ENCODE data around the gene SYNPR. TPM values are rescaled to one million over a fixed set of nuclear protein-coding genes. Genes with fewer than 3 reads are reported as not detected.
A peak's percentile ranks its signal among the peaks of the same experiment; 100 is the strongest.

The SYNPR gene
- total RNA-seq, 1 experiment from 2014 or later: not detected

- no peak for DNase-seq (ENCODE audit: low spot score)
Measured at GRCh38 chr3:63613561-63613960, 335.5 kb downstream of the SYNPR start.

DNA sequence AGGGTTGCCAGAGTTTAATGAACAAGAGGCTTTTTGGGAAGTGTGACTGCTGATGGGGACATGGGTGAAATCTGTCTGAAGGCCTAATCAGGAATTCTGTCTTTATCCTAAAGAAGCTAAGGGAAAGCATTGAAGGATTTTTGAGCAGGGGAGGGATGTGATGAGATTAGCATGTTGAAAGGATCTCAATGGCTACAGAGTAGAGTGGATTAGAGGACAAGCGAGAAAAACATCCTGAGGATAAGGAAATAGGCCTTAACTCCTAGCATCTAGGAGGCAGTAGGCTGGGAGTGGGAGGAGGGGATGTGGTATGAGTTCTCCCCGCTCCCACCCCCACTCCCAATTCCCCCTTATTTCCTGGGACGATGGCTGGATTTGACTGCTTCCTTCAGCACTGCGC, 339.3 kb downstream of the SYNPR start:
- no peak for DNase-seq (ENCODE audit: low spot score)

GRCh38 chr3:63624941-63625560, 346.9 kb downstream of the SYNPR start:
- DNase-seq (ENCODE audit: low spot score): peak; percentile 2

DNA sequence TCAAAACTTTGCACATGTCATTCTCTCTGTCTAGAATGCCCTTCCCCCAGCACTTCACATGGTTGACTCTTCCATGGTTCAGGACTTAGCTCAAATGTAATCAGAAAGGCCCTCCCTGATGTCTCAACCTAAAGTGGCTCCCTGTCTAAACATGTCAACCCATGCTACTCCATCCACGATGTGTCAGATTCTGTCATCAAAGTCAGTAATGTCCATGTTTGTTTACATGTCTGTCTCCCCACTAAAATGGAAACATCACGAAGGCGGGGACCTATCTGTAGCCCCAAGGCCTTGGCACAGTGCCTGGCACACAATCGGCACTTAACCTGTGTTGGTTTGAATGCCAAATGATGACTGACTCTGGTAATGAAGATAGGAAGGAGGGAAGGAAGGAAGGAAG, 353.6 kb downstream of the SYNPR start:
- no peak for DNase-seq (ENCODE audit: low spot score)

DNA sequence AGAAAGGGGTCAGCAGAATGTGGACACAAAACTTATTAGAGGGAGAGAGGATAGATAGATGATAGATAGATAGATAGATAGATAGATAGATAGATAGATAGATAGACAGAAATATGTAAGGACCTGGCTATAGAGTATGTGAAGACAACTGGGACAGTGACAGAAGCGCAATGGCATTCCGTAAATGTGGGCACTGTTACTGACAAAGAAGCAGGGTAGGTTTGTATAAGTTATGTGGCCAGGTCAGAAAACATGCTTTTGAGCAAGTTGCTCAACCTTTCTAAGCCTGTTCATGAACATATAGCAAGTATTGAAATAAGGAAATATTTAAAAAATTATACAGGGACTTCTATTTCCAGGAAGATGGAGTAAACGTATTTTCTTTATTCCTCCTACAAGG, 357.1 kb downstream of the SYNPR start:
- DNase-seq (ENCODE audit: low spot score): no peak

GRCh38 chr3:63639806-63640205, 361.7 kb downstream of the SYNPR start:
- no peak for DNase-seq (ENCODE audit: low spot score)

DNA sequence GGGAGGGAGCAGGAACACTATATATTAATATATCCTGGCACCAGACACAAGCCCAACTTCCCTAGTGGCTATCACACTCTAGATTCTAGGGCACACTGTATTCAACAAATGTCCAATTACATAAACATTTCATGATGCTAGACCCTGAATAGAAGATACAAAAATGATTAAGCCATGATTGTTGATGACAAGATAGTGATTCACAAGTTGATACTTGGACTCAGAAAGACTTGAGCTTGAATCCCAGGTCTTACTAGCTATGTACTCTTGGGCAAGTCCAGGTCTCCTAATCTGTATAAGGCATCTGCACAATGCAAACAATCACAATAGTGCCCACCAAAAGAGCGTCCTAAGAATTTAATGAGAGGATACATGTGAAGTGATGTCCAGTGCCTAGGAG, 364.4 kb downstream of the SYNPR start:
- DNase-seq (ENCODE audit: low spot score): no peak

DNA sequence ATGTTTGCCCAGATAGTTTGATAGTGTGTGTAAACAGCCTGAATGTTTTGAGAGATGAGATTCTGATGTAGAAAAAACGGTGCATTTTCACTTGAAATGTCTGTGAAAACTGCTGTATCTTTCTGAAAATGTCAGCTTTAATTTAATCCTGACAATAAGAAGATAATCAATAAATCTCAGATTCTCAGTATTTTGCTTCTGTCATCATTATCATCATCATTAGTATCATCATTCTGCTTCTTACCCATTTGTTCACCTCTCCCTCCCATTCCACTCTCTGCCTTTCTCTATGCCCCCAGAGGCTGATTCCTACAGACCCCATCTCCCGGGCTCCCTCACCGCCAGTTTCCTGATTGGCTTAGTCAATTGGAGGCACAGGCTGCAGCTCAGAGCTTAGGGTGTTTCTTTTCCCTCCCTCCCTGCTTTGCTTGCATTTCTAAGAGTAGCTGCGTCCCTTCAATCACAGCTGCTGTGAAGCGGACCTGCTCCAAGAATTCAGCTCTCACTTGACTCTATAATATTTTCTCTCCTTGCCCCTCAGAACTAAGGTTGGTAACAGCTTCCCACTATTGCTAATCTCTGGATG, 366.2 kb downstream of the SYNPR start:
- no peak for DNase-seq (ENCODE audit: low spot score)

GRCh38 chr3:63644928-63645781, 367.0 kb downstream of the SYNPR start:
- DNase-seq (ENCODE audit: low spot score): peak; percentile 62

- DNase-seq (ENCODE audit: low spot score): no peak
Measured at GRCh38 chr3:63652066-63652725, 374.1 kb downstream of the SYNPR start, which contains the start of gene SNTN. Gene SNTN (plus strand): TSS chr3:63652675. CDS start chr3:63652688, 13 bp downstream.

GRCh38 chr3:63654211-63654610, 376.1 kb downstream of the SYNPR start:
- DNase-seq (ENCODE audit: low spot score): no peak

DNA sequence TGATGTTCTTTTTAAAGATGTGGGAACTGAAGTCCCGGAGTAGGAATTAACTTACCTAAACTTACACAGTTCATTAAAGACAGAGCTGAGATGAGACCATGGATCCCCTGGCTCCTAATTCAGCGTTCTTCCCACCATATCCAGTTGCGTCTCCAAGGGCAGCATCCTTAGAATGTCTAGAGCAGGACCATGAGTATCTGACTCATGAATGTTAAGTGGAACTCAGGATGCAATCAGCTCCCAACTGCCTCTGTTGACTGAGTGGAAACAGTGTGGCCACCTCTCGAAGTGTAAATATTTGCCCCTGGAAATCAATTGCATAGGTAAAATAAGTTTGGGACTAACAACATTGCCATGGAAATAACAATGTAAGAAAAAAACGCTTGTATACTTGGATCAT, 376.8 kb downstream of the SYNPR start:
- DNase-seq (ENCODE audit: low spot score): no peak

DNA sequence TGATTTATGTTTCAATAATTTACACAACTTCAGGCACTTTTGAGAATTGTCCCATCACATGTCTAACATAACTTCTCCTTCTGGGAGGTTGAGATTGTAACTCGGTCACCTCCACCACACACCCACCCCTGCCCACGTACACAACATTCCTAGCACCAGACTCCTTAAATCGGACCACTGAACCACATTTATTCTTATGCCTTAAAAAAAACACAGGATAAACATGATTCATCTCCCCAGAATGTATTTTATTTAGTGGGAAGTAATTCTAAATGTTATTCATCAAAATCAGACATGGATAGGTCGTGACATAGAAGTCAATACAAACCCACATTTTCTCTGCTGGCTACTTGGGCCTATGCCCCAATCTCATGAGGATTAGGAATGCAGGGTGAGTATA, 377.4 kb downstream of the SYNPR start:
- no peak for DNase-seq (ENCODE audit: low spot score)

GRCh38 chr3:63656786-63657185, 378.7 kb downstream of the SYNPR start:
- no peak for DNase-seq (ENCODE audit: low spot score)

DNA sequence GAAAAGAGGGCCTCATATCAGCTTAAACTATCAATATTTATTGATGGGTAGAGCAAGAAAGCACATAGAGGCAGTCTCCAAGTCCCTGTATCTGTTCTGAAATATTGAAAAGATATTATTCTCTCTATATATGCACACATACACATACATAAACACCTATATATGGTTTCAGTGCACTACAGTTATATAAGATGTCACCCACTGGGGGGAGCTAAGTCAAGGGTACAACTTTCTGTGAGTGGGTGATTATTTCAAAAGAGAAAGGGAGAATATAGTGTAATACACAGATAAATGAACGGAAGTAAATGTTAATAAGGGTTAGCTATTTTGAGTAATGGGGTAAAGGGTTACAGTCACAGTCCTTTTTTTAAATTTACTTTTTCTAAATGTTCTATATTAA, 383.1 kb downstream of the SYNPR start:
- DNase-seq (ENCODE audit: low spot score): peak; percentile 10

DNA sequence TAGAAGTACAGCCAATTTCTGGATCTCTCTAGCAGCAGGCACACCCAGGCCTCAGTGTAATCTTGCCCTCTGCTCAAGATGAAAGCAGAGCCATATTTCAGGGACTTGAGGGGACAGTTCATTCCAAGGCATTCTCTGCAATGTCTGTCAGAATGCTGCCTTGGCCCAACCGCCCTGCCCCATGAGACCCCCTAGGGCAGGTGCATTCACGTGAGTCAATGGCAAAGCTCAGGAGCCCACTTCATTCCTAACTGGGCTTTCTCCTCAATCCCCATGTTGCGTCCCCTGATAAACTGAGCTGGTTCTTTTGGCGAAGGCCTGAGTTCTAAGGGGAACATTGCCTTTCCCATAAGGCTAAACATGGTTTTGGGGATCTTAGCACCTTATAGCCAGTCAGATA, 383.9 kb downstream of the SYNPR start:
- DNase-seq (ENCODE audit: low spot score): no peak

GRCh38 chr3:63662500-63662899, 384.4 kb downstream of the SYNPR start:
- peak; percentile 31 for DNase-seq (ENCODE audit: low spot score)

Small RNA genes lying within 50 kb of the gene (small RNA-seq; reads per million reads assigned to genes)
- gene RNA5SP134: 4.9 reads per million, percentile 82 among the genes with 10 or more reads in this experiment

Data from HT-29 (cell line).